K562 (cell line): ENCODE results near the gene WRAP53. TPM values are rescaled to one million over a fixed set of nuclear protein-coding genes. Genes with fewer than 3 reads are reported as not detected.

Source experiments
- AFF4 ChIP-seq: sonication (generic); formaldehyde crosslinking; IDR thresholded peaks from 2 replicates; pipeline ENCODE4 v1.8.0; 2023; ENCODE audit warnings: mild to moderate bottlenecking, missing genetic modification reagents
- DPF2 ChIP-seq: fragments of 450-650 bp; IDR thresholded peaks from 2 replicates; pipeline ENCODE4 v1.6.1; 2016
- HMG20B ChIP-seq: fragments of 250-450 bp; sonication (Bioruptor Pico); IDR thresholded peaks from 2 replicates; pipeline ENCODE4 v1.5.0; 2021; ENCODE audit warnings: mild to moderate bottlenecking
- MCM7 ChIP-seq, 2 experiments: fragments of 450-650 bp; IDR thresholded peaks; 2 replicates each; pipeline ENCODE4 v1.6.1; 2016 to 2018
- ZBTB40 ChIP-seq, 2 experiments: fragments of 450-650 bp in 1 of 2; sonication (generic) in 1 of 2; formaldehyde crosslinking in 1 of 2; IDR thresholded peaks; 2 replicates each; pipeline versions ENCODE4 v1.7.1 to v1.9.0; 2016 to 2022; ENCODE audit warnings: inconsistent platforms in 1 of 2, mild to moderate bottlenecking in 1 of 2, missing genetic modification reagents in 1 of 2
- ZNF518B ChIP-seq: fragments of 250-450 bp; sonication (Bioruptor Pico); IDR thresholded peaks from 2 replicates; pipeline ENCODE4 v1.5.0; 2021; ENCODE audit warnings: mild to moderate bottlenecking, moderate library complexity
- polyA plus RNA-seq, 8 experiments: library from polyadenylated mRNA; depleted of rRNA in 4 of 8; stranded (reverse) in 5 of 8; unstranded in 3 of 8; fragments of >200 nt; fragmentation: Nextera tagmentation in 2 of 8; fragmentation: Illumina TruSeq in 1 of 8; extraction: Ambion mirVana in 2 of 8; extraction: Trizol in 1 of 8; gene quantifications; 2 replicates each; pipeline versions ENCODE4 v1.2.1 to v1.2.3, GENCODE V29; 2011 to 2014; ENCODE audit warnings: inconsistent platforms in 1 of 8, missing spikeins in 1 of 8
- total RNA-seq, 7 experiments: library from RNA; depleted of rRNA in 6 of 7; stranded (reverse); fragments of >200 nt in 6 of 7; fragmentation: Illumina TruSeq in 2 of 7; extraction: Trizol in 2 of 7; gene quantifications; 2 replicates each; pipeline versions ENCODE4 v1.2.1 to v1.2.3, GENCODE V29; 2011 to 2021; ENCODE audit warnings: low replicate concordance in 1 of 7

WRAP53 gene
- total and polyA plus RNA-seq, 9 of the 15 experiments (the other 6 are each of a cell fraction or from before 2014, with no cell fraction given) = 0.72 to 18.2 (median 13.4) TPM

DNA sequence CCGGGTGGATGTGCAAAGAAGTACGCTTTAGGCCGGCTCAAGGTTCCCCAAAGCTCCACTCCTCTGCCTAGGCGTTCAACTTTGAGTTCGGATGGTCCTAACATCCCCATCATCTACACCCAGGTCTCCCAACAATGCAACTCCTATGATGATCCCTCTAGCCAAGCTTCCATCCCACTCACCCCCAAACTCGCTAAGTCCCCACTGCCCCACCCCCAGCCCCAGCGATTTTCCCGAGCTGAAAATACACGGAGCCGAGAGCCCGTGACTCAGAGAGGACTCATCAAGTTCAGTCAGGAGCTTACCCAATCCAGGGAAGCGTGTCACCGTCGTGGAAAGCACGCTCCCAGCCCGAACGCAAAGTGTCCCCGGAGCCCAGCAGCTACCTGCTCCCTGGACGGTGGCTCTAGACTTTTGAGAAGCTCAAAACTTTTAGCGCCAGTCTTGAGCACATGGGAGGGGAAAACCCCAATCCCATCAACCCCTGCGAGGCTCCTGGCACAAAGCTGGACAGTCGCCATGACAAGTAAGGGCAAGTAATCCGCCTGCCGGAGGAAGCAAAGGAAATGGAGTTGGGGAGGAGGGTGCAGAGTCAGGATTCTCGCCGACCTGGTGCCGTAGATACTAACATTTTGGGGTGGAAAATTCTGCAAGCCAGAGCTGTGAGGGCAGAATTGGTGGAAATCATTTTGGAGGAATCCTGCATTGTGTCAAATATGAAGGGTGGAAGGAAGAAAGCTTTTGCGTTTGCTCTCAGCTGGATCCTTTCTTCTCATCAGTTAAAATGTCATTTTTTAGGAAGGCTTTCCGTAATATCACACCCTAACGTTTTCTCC lies 987 bp upstream of the WRAP53 start, which contains the start of gene TP53 (continued):
- TF ChIP-seq ZNF518B (CRISPR knock-in tag) (no peak), HMG20B (CRISPR knock-in tag) (no peak), MCM7 (IDR thresholded peaks at IDR 0.05) (no peak), AFF4 (CRISPR knock-in tag) (peak; percentile 88), ZBTB40 (IDR thresholded peaks at IDR 0.05) (peak; percentile 22; the same call in 1 of the 2 replicates), ZBTB40 (CRISPR knock-in tag; IDR thresholded peaks at IDR 0.05) (0 out of 2 replicates have a peak, but pooled peaks have one; percentile 34), DPF2 (peak; percentile 14; the same call in 1 of the 2 replicates)
